Neuronal stem cell (in vitro differentiated cells): ENCODE measurements around the gene FLT1.

Experiments
- DNase-seq: peaks from one replicate; pipeline ENCODE4 v3.0.0-alpha.2; 2013; ENCODE audit warnings: low spot score
- H2AFZ ChIP-seq: one replicate; pipeline ENCODE4 v1.6.1; 2013; ENCODE audit warnings: mild to moderate bottlenecking, low read length, inconsistent platforms
- H2AK5ac ChIP-seq: 2 replicates; pipeline ENCODE4 v1.6.1; 2013; ENCODE audit warnings: low read depth, mild to moderate bottlenecking, inconsistent platforms, low read length, moderate library complexity, mixed read lengths
- H2BK120ac ChIP-seq: 2 replicates; pipeline ENCODE4 v1.6.1; 2013; ENCODE audit warnings: low read depth, mild to moderate bottlenecking, inconsistent platforms, low read length, moderate library complexity, mixed read lengths
- H2BK12ac ChIP-seq: one replicate; pipeline ENCODE4 v1.6.1; 2013; ENCODE audit warnings: low read length, inconsistent platforms
- H2BK15ac ChIP-seq: 2 replicates; pipeline ENCODE4 v1.6.1; 2013; ENCODE audit warnings: mild to moderate bottlenecking, low read length, inconsistent platforms, mixed read lengths
- H2BK5ac ChIP-seq: one replicate; pipeline ENCODE4 v1.6.1; 2013; ENCODE audit warnings: inconsistent platforms, mild to moderate bottlenecking, low read length, moderate library complexity
- H3K14ac ChIP-seq: one replicate; pipeline ENCODE4 v1.6.1; 2013; ENCODE audit warnings: low read length, inconsistent platforms
- H3K18ac ChIP-seq: 2 replicates; pipeline ENCODE4 v1.6.1; 2013; ENCODE audit warnings: low read length, inconsistent platforms
- H3K23ac ChIP-seq: 2 replicates; pipeline ENCODE4 v1.6.1; 2013; ENCODE audit warnings: low read depth, mild to moderate bottlenecking, mixed read lengths, low read length, inconsistent platforms; ENCODE audit not compliant: poor library complexity
- H3K27ac ChIP-seq: replicated peaks from 3 replicates; pipeline ENCODE4 v1.5.1; 2013; ENCODE audit warnings: low read length, inconsistent platforms
- H3K27me3 ChIP-seq, 3 experiments: 2 replicates each; pipeline ENCODE4 v1.6.1; 2013; ENCODE audit warnings: low read length in 3 of 3, mild to moderate bottlenecking in 2 of 3, inconsistent platforms in 1 of 3, low read depth in 1 of 3, mixed read lengths in 1 of 3, moderate library complexity in 1 of 3; ENCODE audit not compliant: control insufficient read depth in 3 of 3, insufficient read depth in 3 of 3
- H3K36me3 ChIP-seq, 2 donors: replicated peaks in 1 of 2; 2 replicates each; pipeline ENCODE4 v1.6.1; 2013; ENCODE audit warnings: low read length in 2 of 2; ENCODE audit not compliant: control insufficient read depth in 2 of 2, insufficient read depth in 2 of 2
- H3K4ac ChIP-seq: 2 replicates; pipeline ENCODE4 v1.6.1; 2013; ENCODE audit warnings: inconsistent platforms, mild to moderate bottlenecking, low read length, moderate library complexity
- H3K4me1 ChIP-seq, 2 donors: 1 replicate in 1 of 2; 2 replicates in 1 of 2; pipeline ENCODE4 v1.6.1; 2013; ENCODE audit warnings: low read length in 2 of 2, low read depth in 1 of 2; ENCODE audit not compliant: control insufficient read depth in 2 of 2, insufficient read depth in 1 of 2
- H3K4me2 ChIP-seq: one replicate; pipeline ENCODE4 v1.6.1; 2013; ENCODE audit warnings: mild to moderate bottlenecking, low read length, inconsistent platforms; ENCODE audit not compliant: insufficient read depth, poor library complexity, severe bottlenecking
- H3K4me3 ChIP-seq, 2 donors: 2 replicates each; pipeline ENCODE4 v1.5.1; 2013; ENCODE audit warnings: low read length in 2 of 2, mild to moderate bottlenecking in 2 of 2, inconsistent platforms in 1 of 2, moderate library complexity in 1 of 2
- H3K79me1 ChIP-seq: one replicate; pipeline ENCODE4 v1.6.1; 2013; ENCODE audit warnings: low read depth, mild to moderate bottlenecking, inconsistent platforms, low read length, moderate library complexity
- H3K9ac ChIP-seq: one replicate; pipeline ENCODE4 v1.6.1; 2013; ENCODE audit warnings: mild to moderate bottlenecking, low read depth, low read length, inconsistent platforms; ENCODE audit not compliant: poor library complexity
- H3K9me3 ChIP-seq, 2 donors: replicated peaks in 1 of 2; 2 replicates each; pipeline versions ENCODE3 to v1.6.1; 2013; ENCODE audit warnings: low read length in 2 of 2, mild to moderate bottlenecking in 2 of 2, inconsistent platforms in 1 of 2, low read depth in 1 of 2, mixed read lengths in 1 of 2, moderate library complexity in 1 of 2; ENCODE audit not compliant: control insufficient read depth in 2 of 2, insufficient read depth in 1 of 2
- H4K8ac ChIP-seq: one replicate; pipeline ENCODE4 v1.6.1; 2013; ENCODE audit warnings: low read depth, mild to moderate bottlenecking, inconsistent platforms, low read length, moderate library complexity
- H4K91ac ChIP-seq: one replicate; pipeline ENCODE4 v1.6.1; 2013; ENCODE audit warnings: low read length, low read depth, mild to moderate bottlenecking, inconsistent platforms; ENCODE audit not compliant: poor library complexity
- WGBS, 2 donors: extraction: QIAGEN DNeasy Blood & Tissue Kit; methylation state at CpG; one replicate each; pipeline ENCODE4 v1.1.7; 2013; ENCODE audit warnings: missing lambda C conversion rate in 2 of 2, mixed read lengths in 1 of 2; ENCODE audit not compliant: insufficient read length in 2 of 2, insufficient replicate concordance in 1 of 2; ENCODE audit errors: extremely low coverage in 2 of 2; 5-methylcytosine and 5-hydroxymethylcytosine counted together

The FLT1 gene

DNA sequence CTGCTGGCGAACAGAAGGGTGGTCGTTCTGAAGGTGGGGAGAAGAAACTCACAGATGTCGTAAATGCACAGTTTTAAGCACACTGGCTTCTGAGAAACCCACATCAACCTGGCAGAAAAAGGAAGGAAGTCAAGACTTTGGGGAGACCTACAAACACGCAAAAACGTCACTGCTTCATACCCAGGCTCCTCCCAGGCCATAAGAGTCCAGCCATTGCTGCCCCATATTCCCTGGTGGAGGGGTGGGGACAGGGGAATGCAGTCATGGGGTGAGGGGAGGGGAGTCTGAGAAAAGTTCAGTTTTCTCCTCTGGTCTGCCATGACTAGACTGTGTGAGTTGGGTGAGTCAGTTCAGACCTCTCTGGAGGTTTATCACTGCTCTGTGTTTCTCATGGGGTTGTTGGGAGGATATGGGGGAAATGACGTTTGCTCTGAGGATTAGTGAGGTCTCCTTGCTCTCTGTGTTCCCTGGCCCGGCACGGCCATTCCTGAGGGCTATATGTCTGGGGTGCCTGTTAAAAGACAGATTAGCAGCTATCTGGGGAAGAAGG, 139.0 kb downstream of the FLT1 start:
- Histone ChIP-seq H3K27me3 (peaks cover 0 to 7% (median 3%) of the 10 kb centered on the region in 3 experiments), H3K36me3 (no peaks in the 10 kb centered on the region), H3K4ac (no peak overlapping the region), H3K4me2 (no peak overlapping the region), H2BK120ac (no peak overlapping the region), H3K18ac (no peak overlapping the region), H3K9ac (no peak overlapping the region), H3K27ac (no peak overlapping the region), H3K4me1 (peaks cover 0 to 2% of the 10 kb centered on the region in 2 donors), H2BK5ac (no peak overlapping the region), H3K9me3 (peaks cover 0 to 2% of the 10 kb centered on the region in 2 donors), H2AK5ac (no peak overlapping the region), H3K4me3 (no peak overlapping the region), H2BK12ac (no peak overlapping the region), H3K79me1 (no peaks in the 10 kb centered on the region), H3K23ac (no peak overlapping the region), H4K8ac (no peak overlapping the region), H2BK15ac (no peak overlapping the region), H2AFZ (no peak overlapping the region), H3K14ac (no peak overlapping the region), H4K91ac (no peak overlapping the region)
- no CpG with 5 or more reads among the region's 8 CpGs for WGBS, 2 donors
- no peak for DNase-seq

DNA sequence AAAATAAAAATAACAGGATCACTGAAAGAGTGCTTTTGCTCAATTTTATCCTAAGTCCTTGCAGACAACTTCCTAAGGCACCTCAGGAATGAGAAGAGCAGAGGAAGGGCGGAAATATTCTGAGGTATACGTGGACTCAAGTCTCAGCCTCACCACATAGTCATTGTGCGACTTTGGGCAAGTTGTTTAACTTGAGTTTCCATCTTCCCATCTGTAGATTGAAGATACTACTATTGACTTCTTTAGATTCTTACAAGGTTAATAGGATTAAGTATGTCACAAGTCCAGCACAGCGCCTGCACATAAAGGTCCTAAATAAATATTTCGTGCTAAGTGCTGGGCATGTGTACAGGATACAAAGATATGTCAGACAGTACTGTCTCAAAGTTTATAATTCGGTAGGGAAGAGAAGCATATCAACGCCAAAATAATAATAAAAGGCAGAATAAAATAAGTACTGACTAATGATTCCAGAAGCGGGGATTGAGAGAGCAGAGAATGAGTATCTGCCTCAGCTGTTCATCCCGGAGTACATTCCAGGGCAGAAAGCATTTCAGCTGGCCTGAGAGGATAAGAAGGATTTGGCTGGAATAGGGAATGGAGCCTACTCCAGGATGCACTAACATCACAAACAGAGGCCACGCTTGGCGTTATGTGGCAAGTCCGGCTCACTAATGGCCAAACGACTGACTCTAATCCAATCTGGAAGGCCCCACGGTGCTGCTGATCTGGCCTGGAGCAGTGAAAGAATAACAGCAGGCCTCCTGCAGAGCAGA, 139.7 kb downstream of the FLT1 start:
- no peak overlapping the region for H3K4me3 ChIP-seq
- H3K4me1 ChIP-seq = peaks cover 0 to 4% of the 10 kb centered on the region in 2 donors
- H3K4me2 ChIP-seq = no peak overlapping the region
- H3K36me3 ChIP-seq = no peaks in the 10 kb centered on the region
- no peak for DNase-seq
- no peak overlapping the region for H4K91ac ChIP-seq
- no peak overlapping the region for H3K18ac ChIP-seq
- H3K9me3 ChIP-seq = peaks cover 0 to 2% of the 10 kb centered on the region in 2 donors
- no peak overlapping the region for H3K9ac ChIP-seq
- H2BK5ac ChIP-seq = no peak overlapping the region
- H3K4ac ChIP-seq = no peak overlapping the region
- H2AK5ac ChIP-seq = no peak overlapping the region
- no peak overlapping the region for H2BK15ac ChIP-seq
- no peak overlapping the region for H2BK12ac ChIP-seq
- peaks cover 0 to 7% (median 3%) of the 10 kb centered on the region in 3 experiments for H3K27me3 ChIP-seq
- no peak overlapping the region for H2AFZ ChIP-seq
- H2BK120ac ChIP-seq = no peak overlapping the region
- no peak overlapping the region for H4K8ac ChIP-seq
- no peak overlapping the region for H3K23ac ChIP-seq
- no CpG with 5 or more reads among the region's 14 CpGs for WGBS, 2 donors
- no peak overlapping the region for H3K14ac ChIP-seq
- no peaks in the 10 kb centered on the region for H3K79me1 ChIP-seq
- no peak overlapping the region for H3K27ac ChIP-seq

DNA sequence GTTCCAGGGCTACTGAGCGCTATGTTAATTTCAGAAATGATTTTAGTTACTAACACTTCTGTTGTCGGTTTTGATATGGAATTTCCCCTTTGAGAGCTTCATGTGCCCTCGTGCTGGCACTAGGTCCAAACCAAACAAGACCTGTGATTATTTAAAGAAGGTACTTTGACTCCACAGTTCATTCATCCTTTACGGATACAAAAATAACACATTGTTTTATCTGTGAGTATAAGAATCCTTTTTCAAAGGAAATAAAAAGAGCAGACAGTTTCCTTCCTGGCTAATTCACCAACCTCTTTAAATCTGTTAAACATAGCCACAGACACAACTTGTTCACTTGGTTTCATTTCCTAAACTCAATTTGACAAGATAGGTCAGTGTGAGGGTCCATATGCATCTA, 141.2 kb downstream of the FLT1 start:
- no peak overlapping the region for H3K23ac ChIP-seq
- H3K4me3 ChIP-seq = no peak overlapping the region
- no peak overlapping the region for H3K4me2 ChIP-seq
- no peak overlapping the region for H2AFZ ChIP-seq
- H3K18ac ChIP-seq = no peak overlapping the region
- no peak overlapping the region for H2BK15ac ChIP-seq
- no peak overlapping the region for H4K8ac ChIP-seq
- H2BK12ac ChIP-seq = no peak overlapping the region
- no peak overlapping the region for H3K27ac ChIP-seq
- no peak overlapping the region for H4K91ac ChIP-seq
- H2BK5ac ChIP-seq = no peak overlapping the region
- no peak overlapping the region for H3K9ac ChIP-seq
- H3K9me3 ChIP-seq = peaks cover 0 to 1% of the 10 kb centered on the region in 2 donors
- H3K4ac ChIP-seq = no peak overlapping the region
- H3K36me3 ChIP-seq = peaks cover 0 to 2% of the 10 kb centered on the region in 2 donors
- DNase-seq = no peak
- peaks cover 0 to 4% of the 10 kb centered on the region in 2 donors for H3K4me1 ChIP-seq
- H3K79me1 ChIP-seq = no peaks in the 10 kb centered on the region
- H2BK120ac ChIP-seq = no peak overlapping the region
- H2AK5ac ChIP-seq = no peak overlapping the region
- peaks cover 0 to 7% (median 2%) of the 10 kb centered on the region in 3 experiments for H3K27me3 ChIP-seq
- H3K14ac ChIP-seq = no peak overlapping the region
- WGBS, 2 donors = no CpG with 5 or more reads among the region's 4 CpGs

DNA sequence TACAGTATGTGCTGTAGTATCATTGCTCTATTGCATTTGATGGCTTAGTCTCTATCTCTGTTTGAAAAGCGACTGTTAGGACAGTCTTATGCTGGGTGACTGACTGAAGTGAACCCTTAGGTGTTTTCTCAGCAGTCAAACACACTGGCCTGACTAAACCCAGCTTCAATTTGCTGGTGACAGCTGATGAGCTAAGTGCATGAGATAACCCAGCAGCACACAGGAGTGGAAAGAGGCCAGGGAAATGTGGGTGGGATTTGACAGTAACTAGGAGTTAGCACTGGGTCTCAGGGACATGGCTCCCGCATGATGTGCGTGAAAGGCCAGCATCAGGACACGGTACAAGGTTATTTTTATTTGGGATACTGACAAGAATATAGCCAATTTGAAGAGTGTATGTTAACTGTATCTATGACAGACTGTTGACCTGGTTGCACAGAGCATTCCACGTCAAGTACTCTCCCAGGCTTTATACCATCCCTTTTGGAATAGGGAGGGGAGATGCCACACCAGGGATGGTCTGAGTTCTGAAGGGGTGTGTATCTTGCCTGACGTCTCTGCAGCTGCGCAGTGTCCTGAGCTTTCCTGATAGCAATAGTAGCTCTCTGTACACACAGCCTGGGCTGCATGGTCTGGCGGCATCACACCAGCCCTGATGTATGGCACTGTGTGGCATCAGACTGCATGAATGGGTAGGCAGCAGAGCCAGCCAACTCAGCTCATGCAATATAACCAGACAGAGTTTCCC, 144.8 kb downstream of the FLT1 start:
- Histone ChIP-seq H2BK5ac (no peak overlapping the region), H3K4me1 (peaks cover 0 to 2% of the 10 kb centered on the region in 2 donors), H3K4me3 (no peak overlapping the region), H2BK15ac (no peak overlapping the region), H4K8ac (no peak overlapping the region), H3K27ac (no peak overlapping the region), H3K79me1 (no peaks in the 10 kb centered on the region), H2BK12ac (no peak overlapping the region), H4K91ac (no peak overlapping the region), H3K9me3 (no peaks in the 10 kb centered on the region), H3K4me2 (no peak overlapping the region), H3K27me3 (no peaks in the 10 kb centered on the region), H3K9ac (no peak overlapping the region), H2AFZ (no peak overlapping the region), H3K18ac (no peak overlapping the region), H3K36me3 (peaks cover 0 to 2% of the 10 kb centered on the region in 2 donors), H3K4ac (no peak overlapping the region), H2AK5ac (no peak overlapping the region), H3K14ac (no peak overlapping the region), H2BK120ac (no peak overlapping the region), H3K23ac (no peak overlapping the region)
- DNase-seq = no peak
- WGBS, 2 donors = no CpG with 5 or more reads among the region's 8 CpGs
